DMS79 (cell line): ENCODE results near the gene BRSK2.

ENCODE experiments used
- DNase-seq: peaks from one replicate; lab custom pipeline; 2025; lab: John Stamatoyannopoulos, UW

BRSK2 gene

GRCh38 chr11:1397146-1397861 is 7.6 kb downstream of the BRSK2 start:
- DNase-seq: no peak

DNA sequence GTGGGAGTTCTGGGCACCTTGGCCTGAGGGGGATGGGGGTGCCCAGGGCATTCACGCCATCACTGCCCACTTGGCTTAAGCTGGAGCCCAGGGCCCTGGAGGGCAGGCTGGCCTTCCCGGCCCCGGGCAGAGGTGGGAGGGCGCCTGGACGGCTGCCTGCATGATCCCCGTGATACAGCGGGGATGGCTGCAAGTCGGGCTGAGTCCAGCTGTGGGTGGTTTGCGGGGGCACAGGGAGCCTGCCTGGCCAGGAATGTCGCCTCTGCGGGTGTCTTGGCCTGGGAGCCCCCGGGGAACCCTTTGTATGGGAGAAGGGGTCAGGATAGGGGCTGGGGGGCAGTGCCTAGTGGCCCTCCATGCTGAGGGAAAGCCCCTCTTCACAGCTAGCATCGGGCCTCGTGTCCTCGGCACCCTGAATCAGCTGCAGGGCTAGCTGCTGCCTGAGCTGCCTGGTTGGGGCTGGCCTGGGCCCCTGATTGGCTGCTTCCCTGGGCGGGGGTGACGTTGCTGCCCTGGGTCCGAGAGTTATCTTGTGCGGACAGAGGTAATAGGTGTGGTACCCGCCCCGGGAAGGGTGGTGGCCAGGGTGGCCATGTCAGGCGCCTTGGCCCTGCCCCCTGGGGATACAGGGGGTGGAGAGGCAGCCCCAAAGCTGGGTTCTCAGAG is 8.3 kb downstream of the BRSK2 start:
- no peak for DNase-seq

GRCh38 chr11:1398528-1399235 is 8.9 kb downstream of the BRSK2 start:
- no peak for DNase-seq

GRCh38 chr11:1399386-1400316 is 9.9 kb downstream of the BRSK2 start:
- no peak for DNase-seq

- DNase-seq: no peak
Measured at GRCh38 chr11:1400317-1401170, 10.8 kb downstream of the BRSK2 start.

DNA sequence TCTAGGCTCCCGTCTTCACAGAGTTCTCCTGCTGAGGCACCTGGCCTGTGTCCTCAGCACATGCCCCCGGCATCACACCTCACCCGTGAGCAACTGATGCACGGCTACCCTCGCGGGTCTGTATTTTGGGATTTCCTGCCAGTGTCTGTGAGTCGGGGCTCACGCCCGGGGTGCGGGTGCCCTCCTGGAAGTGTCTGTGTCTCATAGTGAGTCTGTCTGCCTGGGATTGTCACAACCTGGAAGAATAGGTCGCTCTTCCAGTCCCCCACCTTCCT is 11.4 kb downstream of the BRSK2 start:
- no peak for DNase-seq

GRCh38 chr11:1401656-1402221 is 12.0 kb downstream of the BRSK2 start:
- DNase-seq: peak; percentile 48

DNA sequence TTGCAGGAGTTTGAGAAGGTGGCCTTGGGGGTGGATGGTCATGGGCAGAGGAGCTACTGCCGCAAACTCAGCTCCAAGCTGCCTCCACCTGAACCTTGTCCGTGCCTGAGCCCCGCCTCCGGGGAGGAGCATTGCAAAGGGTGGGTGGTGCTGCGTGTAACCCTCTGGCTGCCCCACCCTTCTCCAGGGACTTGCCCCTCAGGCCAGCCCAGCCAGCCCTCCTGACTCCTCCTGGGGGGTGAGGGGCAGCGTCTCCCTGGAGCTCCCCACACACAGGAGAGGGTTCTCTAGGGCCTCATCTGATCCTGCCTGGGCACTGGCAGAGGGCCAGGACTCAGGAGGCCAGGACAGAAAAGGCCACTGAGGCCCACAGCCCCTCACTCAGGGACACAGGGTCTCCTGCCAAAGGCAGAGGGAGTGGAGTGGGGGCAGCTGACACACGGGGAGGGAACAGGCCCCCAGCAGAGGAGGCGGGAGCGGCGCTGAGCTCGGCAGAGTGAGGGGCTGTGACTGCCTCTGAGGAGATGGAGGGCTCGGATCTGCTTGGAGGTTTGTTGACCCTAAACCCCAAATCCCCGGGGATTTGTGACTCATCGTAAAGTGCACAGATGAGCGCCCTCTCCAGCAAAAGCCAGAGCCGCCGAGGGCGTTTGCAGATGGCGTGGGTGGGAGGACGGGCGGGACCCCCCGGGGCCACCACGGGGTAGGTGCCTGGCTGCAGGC is 12.8 kb downstream of the BRSK2 start:
- no peak for DNase-seq

DNA sequence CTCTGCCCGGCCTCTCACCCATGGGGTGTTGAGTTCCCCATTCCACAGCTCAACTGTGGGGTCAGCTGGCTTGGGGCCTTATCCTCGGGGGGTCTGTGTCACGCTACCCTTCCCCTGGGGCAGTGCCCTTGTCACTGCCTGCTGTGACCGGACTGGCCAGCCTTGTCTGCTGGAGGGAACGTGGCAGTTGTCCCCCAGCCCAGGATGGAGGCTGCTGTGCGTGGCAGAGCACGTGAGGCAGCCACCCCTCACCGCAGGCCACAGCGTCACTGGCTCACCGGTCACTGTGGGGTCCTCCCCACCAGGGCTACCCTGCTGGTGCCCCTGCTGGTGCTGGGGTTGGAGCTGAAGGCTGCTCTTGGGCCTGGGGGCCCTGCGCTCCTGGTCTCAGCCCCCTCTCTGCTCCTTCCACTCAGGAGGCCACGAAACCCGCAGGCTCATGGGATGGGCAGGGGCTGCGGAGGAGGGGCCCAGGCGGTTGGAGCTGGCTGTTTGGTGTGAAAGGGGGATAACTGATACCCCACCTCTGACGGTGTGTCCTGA is 13.4 kb downstream of the BRSK2 start:
- DNase-seq: no peak

DNA sequence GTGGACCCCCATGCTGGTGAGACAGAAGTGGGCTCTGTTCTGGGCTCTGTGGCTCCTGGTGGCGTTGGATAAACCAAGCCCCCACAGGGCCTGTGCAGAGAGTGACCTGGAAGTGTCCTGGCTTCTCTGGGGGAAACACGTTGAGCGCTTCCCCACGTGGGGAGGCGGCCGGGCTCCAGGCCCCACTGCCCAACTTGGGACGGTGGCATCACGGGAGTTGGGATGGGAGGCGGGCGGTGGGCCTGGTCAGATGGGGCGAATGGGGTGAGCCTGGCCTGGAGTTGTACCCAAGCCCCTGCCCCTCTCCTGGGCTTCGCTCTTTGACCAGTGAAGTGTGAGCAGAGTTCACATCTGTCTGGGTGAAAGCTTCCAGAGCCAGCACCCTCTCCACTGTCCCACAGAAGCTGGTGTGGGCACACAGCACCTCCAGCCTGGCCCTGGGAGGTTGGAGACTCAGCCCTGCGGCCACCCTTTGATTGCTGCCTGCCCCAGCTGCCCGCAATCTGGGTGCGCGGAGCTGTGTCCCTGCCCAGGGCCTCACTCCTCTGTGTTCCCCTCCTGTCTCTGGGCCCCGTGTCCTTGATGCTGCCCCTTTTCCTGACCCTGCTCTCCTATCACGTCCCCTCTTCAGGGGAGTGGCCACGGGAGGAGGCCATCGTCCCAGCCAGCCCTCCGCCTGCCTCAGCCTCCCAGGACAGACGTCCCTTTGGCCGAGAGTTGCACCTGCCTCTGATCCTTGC is 14.2 kb downstream of the BRSK2 start:
- no peak for DNase-seq

- no peak for DNase-seq
Measured at GRCh38 chr11:1404461-1405185, 14.9 kb downstream of the BRSK2 start.

- no peak for DNase-seq
Measured at GRCh38 chr11:1405186-1406020, 15.7 kb downstream of the BRSK2 start.

DNA sequence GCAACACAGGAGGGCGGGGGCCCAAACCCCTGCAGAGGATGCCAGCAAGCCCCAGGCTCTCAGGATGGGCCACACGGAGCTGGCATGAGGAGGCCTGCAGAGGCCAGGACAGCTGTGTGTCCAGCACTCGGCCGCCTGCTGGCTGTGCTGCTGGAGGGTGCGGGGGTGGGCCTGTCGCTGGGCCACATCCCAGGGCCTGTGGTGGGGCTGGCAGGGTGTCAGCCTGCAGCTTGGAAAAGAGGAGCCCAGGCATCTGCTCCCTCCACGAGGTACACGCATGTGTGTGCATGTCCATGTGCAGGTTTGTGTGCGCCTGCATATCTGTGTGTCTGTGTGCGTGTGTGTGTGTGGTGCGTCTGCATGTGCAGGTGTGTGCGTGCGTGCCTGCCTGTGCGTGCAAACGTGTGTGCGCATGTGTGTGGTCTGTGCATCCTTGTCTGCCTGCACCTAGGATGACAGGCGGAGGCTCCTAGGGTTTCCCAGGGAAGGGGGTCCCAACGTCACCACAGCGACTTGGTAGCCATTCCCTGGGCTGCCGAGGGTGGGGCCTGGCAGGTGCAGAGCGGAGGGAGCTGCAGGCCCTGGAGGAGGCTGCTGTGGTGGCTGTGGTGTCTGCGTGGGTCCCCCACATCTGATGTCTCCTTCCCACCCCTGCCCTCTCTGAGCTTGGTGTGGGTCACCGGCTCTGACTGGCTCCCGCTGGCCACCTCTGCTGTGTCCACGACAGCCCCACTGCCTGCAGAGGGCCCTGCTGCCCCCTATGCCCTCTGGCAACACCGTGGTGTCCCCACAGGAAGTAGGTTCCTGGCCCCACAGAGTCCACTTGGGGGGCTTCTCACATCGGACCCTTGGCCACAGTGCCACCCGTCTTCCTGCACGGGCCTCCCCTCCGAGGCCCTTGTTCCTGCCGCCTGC is 17.1 kb downstream of the BRSK2 start:
- no peak for DNase-seq

- no peak for DNase-seq
Measured at GRCh38 chr11:1407668-1408067, 17.9 kb downstream of the BRSK2 start.

DNA sequence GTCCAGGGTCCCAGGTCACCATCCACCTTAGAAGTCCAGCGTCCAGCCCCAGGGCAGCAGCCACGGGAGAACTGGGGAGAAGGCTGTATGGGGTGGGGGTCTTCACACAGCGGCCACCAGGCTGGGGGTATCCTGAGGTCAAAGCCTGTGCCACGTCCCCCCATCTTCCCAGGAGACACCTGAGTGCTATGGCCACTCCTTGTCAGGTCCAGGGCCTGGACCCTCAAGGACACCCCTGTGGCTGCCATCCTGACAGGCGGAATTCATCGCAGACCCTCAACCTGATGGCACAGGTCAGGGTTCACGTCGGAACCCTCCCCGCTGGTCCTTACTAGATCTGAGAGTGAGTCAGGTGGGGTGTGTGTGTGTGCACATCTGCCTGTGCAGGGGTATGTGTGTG is 18.6 kb downstream of the BRSK2 start:
- no peak for DNase-seq

GRCh38 chr11:1409108-1409851 is 19.5 kb downstream of the BRSK2 start:
- DNase-seq: no peak
